Measurements from ENCODE around the gene ARHGAP20.

DNA sequence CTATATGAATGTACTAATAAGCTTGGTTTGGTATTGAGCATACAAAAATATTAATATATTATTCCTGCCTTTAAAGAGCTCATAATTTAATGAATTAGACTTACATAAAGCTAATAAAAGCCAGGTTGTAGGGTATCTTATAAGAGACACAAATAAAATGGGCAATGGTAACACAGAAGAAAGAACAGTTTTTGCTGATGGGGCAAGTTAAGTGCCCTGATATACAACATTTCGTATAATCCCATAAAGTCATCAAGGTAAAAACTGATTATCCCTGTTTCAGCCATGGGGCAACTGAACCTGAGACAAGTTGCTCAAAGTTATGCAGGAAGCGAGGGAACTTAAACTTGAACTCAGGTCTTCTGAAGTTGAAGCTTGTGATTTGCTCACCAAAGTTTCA is 48.9 kb upstream of the ARHGAP20 start:
- TF ChIP-seq, protein P1, sequence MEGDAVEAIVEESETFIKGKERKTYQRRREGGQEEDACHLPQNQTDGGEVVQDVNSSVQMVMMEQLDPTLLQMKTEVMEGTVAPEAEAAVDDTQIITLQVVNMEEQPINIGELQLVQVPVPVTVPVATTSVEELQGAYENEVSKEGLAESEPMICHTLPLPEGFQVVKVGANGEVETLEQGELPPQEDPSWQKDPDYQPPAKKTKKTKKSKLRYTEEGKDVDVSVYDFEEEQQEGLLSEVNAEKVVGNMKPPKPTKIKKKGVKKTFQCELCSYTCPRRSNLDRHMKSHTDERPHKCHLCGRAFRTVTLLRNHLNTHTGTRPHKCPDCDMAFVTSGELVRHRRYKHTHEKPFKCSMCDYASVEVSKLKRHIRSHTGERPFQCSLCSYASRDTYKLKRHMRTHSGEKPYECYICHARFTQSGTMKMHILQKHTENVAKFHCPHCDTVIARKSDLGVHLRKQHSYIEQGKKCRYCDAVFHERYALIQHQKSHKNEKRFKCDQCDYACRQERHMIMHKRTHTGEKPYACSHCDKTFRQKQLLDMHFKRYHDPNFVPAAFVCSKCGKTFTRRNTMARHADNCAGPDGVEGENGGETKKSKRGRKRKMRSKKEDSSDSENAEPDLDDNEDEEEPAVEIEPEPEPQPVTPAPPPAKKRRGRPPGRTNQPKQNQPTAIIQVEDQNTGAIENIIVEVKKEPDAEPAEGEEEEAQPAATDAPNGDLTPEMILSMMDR (IDR thresholded peaks at IDR 0.05) = no peak
- TF ChIP-seq POLR2A (IDR thresholded peaks at IDR 0.05) = no peak

Data from thyroid gland (tissue), 4 donors.